OCI-LY7 (cell line): ENCODE measurements around the gene PUS7.

Experiments used
- EZH2phosphoT487 ChIP-seq: fragments of 200-600 bp; sonication (generic); IDR thresholded peaks from 2 replicates; pipeline ENCODE4 v1.6.1; 2018; ENCODE audit warnings: low read depth, borderline replicate concordance, mild to moderate bottlenecking, mixed run types, antibody characterized with exemption, low read length, moderate library complexity, mixed read lengths
- TF ChIP-seq, protein P1 (sequence below): fragments of 200-600 bp; sonication (generic); conservative IDR thresholded peaks from 2 replicates; pipeline ENCODE4 v1.5.1; 2014; ENCODE audit warnings: mild to moderate bottlenecking, antibody characterized with exemption, low read length, moderate library complexity, mixed read lengths

DNA sequence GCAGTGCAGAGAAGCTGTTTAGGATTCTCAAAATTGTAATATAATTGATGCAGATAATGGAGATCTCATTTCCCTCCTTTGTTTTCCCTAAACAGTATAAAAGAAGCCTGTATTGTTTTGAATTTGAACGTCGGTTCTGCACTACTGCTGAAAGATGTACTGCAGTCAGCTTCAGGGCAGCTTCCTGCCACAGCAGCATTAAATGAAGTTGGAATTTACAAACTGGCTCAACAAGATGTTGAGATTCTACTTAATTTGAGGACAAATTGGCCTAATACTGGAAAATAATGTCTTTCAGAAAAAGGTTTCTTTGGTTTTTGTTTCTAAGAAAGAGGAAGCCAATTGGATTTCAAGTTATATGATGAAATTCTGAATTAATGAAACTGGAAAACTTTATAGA lies 45.0 kb upstream of the PUS7 start:
- TF ChIP-seq, protein P1, sequence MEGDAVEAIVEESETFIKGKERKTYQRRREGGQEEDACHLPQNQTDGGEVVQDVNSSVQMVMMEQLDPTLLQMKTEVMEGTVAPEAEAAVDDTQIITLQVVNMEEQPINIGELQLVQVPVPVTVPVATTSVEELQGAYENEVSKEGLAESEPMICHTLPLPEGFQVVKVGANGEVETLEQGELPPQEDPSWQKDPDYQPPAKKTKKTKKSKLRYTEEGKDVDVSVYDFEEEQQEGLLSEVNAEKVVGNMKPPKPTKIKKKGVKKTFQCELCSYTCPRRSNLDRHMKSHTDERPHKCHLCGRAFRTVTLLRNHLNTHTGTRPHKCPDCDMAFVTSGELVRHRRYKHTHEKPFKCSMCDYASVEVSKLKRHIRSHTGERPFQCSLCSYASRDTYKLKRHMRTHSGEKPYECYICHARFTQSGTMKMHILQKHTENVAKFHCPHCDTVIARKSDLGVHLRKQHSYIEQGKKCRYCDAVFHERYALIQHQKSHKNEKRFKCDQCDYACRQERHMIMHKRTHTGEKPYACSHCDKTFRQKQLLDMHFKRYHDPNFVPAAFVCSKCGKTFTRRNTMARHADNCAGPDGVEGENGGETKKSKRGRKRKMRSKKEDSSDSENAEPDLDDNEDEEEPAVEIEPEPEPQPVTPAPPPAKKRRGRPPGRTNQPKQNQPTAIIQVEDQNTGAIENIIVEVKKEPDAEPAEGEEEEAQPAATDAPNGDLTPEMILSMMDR: no peak
- no peak for TF ChIP-seq EZH2phosphoT487
